T-cell (primary cell): ENCODE data around the gene SNX25. TPM values are rescaled to one million over a fixed set of nuclear protein-coding genes. Genes with fewer than 3 reads are reported as not detected.

ENCODE experiments used
- ATAC-seq, 4 experiments: fragments of 200-7000 bp in 3 of 4; fragments of 150-1000 bp in 1 of 4; cut with Tn5 transposase; replicated peaks in 1 of 4; 1 replicate in 3 of 4; 2 replicates in 1 of 4; pipeline ENCODE4 v1.10.0; 2021; ENCODE audit warnings: moderate library complexity in 3 of 4, mild to moderate bottlenecking in 2 of 4, moderate number of reproducible peaks in 1 of 4
- CTCF ChIA-PET, 2 donors: fragments of 300-600 bp; sonication (Branson Sonifier 250); formaldehyde crosslinking; loops; one replicate each; lab custom pipeline; 2022; ENCODE audit warnings: antibody characterized with exemption in 2 of 2; lab: Charles Lee
- POLR2A ChIA-PET, 2 donors: fragments of 300-600 bp; sonication (Branson Sonifier 250); formaldehyde crosslinking; loops; one replicate each; lab custom pipeline; 2022; ENCODE audit warnings: antibody characterized with exemption in 2 of 2; lab: Charles Lee
- DNase-seq, 35 experiments: peaks; one replicate each; pipeline versions ENCODE4 v3.0.0 to v3.0.0-alpha.2; 2013 to 2023
- H3K27ac ChIP-seq: one replicate; pipeline ENCODE4 v1.5.1; 2013; ENCODE audit warnings: low read length
- H3K27me3 ChIP-seq, 2 experiments: replicated peaks in 1 of 2; 1 replicate in 1 of 2; 2 replicates in 1 of 2; pipeline versions ENCODE4 v1.6.1 to v1.7.0; 2013; ENCODE audit warnings: low read length in 1 of 2, mixed read lengths in 1 of 2; ENCODE audit not compliant: control insufficient read depth in 2 of 2, insufficient read depth in 2 of 2; ENCODE audit errors: extremely low read depth in 1 of 2
- H3K36me3 ChIP-seq, 2 donors: 1 replicate in 1 of 2; 2 replicates in 1 of 2; pipeline versions ENCODE4 v1.6.1 to v1.7.0; 2013; ENCODE audit warnings: low read length in 1 of 2; ENCODE audit not compliant: control insufficient read depth in 2 of 2, insufficient read depth in 1 of 2; ENCODE audit errors: extremely low read depth in 1 of 2
- H3K4me1 ChIP-seq, 2 experiments: 1 replicate in 1 of 2; 2 replicates in 1 of 2; pipeline versions ENCODE4 v1.6.1 to v1.7.0; 2013; ENCODE audit warnings: low read length in 2 of 2, mixed read lengths in 1 of 2; ENCODE audit not compliant: insufficient read depth in 2 of 2, control insufficient read depth in 1 of 2; ENCODE audit errors: extremely low read depth in 1 of 2
- H3K4me3 ChIP-seq, 2 donors: 1 replicate in 1 of 2; 2 replicates in 1 of 2; pipeline versions ENCODE4 v1.5.1 to v1.7.0; 2013; ENCODE audit warnings: mild to moderate bottlenecking in 2 of 2, low read length in 1 of 2, moderate library complexity in 1 of 2; ENCODE audit not compliant: control insufficient read depth in 1 of 2; ENCODE audit errors: extremely low read depth in 1 of 2
- H3K9me3 ChIP-seq: 2 replicates; pipeline ENCODE4 v1.7.0; 2013
- H3K27ac Mint-ChIP-seq, 2 donors: one replicate each; pipeline ENCODE4 v1.8.0; 2020 to 2021; ENCODE audit warnings: mild to moderate bottlenecking in 2 of 2, mixed read lengths in 2 of 2
- H3K27me3 Mint-ChIP-seq, 2 donors: one replicate each; pipeline ENCODE4 v1.8.0; 2021 to 2022; ENCODE audit warnings: mixed read lengths in 2 of 2
- H3K36me3 Mint-ChIP-seq: one replicate; pipeline ENCODE4 v1.8.0; 2021; ENCODE audit warnings: mixed read lengths
- H3K4me1 Mint-ChIP-seq, 3 donors: one replicate each; pipeline ENCODE4 v1.8.0; 2020 to 2022; ENCODE audit warnings: mixed read lengths in 3 of 3, mild to moderate bottlenecking in 1 of 3
- H3K4me3 Mint-ChIP-seq, 3 donors: one replicate each; pipeline ENCODE4 v1.8.0; 2020 to 2022; ENCODE audit warnings: mild to moderate bottlenecking in 3 of 3, mixed read lengths in 3 of 3, moderate library complexity in 3 of 3
- H3K9me3 Mint-ChIP-seq, 3 donors: one replicate each; pipeline ENCODE4 v1.8.0; 2020 to 2022; ENCODE audit warnings: mixed read lengths in 3 of 3
- WGBS: methylation state at CpG from one replicate; pipeline ENCODE4 v1.1.5; 2013; ENCODE audit warnings: missing lambda C conversion rate; ENCODE audit not compliant: insufficient coverage; 5-methylcytosine and 5-hydroxymethylcytosine counted together
- total RNA-seq, 35 experiments: library from RNA in 6 of 35; stranded (reverse) in 6 of 35; fragments of 120-200 nt in 1 of 35; gene quantifications; one replicate each; pipeline versions ENCODE4 v1.2.1 to v1.2.4 and lab custom pipeline; 2013 to 2026

Gene SNX25
- total RNA-seq, 5 donors from 2014 or later (not counting 1 experiment from before 2014, with no cell fraction given), result 14.0 to 19.3 (median 16.4) TPM

GRCh38 chr4:185334326-185334725 is 124.9 kb downstream of the SNX25 start:
- Histone ChIP-seq H3K4me3 (no peak overlapping the region), H3K9me3 (no peaks in the 10 kb centered on the region), H3K36me3 (peaks cover 0 to 2% of the 10 kb centered on the region in 2 donors), H3K4me1 (no peaks in the 10 kb centered on the region), H3K27ac (no peak overlapping the region), H3K27me3 (no peaks in the 10 kb centered on the region)
- POLR2A ChIA-PET, result interaction anchor here in 1 of 2 donors (0.6 kb wide), 1 partner anchor 102 kb away, joined by 6 read pairs; no protein-coding TSS in a partner anchor
- ATAC-seq (no peak), DNase-seq (no peak)
- Mint-ChIP-seq H3K4me1 (peaks cover 0 to 4% (median 3%) of the 10 kb centered on the region in 3 donors), H3K4me3 (no peak overlapping the region), H3K27me3 (no peaks in the 10 kb centered on the region), H3K36me3 (peaks cover 60% of the 10 kb centered on the region), H3K9me3 (peaks cover 0 to 3% (median 0%) of the 10 kb centered on the region in 3 donors), H3K27ac (no peak overlapping the region)
- WGBS, result 100% methylated on average over 1 of the region's 4 CpGs
- CTCF ChIA-PET, result no interaction called here

GRCh38 chr4:185335579-185335978 is 126.2 kb downstream of the SNX25 start:
- Mint-ChIP-seq H3K27me3 (no peaks in the 10 kb centered on the region), H3K4me3 (no peak overlapping the region), H3K36me3 (peaks cover 59% of the 10 kb centered on the region), H3K27ac (no peak overlapping the region), H3K9me3 (peaks cover 0 to 3% (median 0%) of the 10 kb centered on the region in 3 donors), H3K4me1 (peaks cover 4 to 17% (median 15%) of the 10 kb centered on the region in 3 donors)
- Histone ChIP-seq H3K27me3 (no peaks in the 10 kb centered on the region), H3K36me3 (no peaks in the 10 kb centered on the region), H3K4me3 (no peak overlapping the region), H3K4me1 (peaks cover 0 to 6% of the 10 kb centered on the region in 2 experiments), H3K9me3 (no peaks in the 10 kb centered on the region), H3K27ac (no peak overlapping the region)
- POLR2A ChIA-PET, result no interaction called here
- ATAC-seq (no peak), DNase-seq (no peak)
- 83% methylated on average over 1 of the region's 1 CpG for WGBS
- CTCF ChIA-PET, result no interaction called here

GRCh38 chr4:185339941-185340340 is 130.5 kb downstream of the SNX25 start:
- peak in 1 of 4 experiments; percentile 66 for ATAC-seq
- POLR2A ChIA-PET, result no interaction called here
- WGBS, result 86% methylated on average over 1 of the region's 3 CpGs

GRCh38 chr4:185341377-185341776 is 132.0 kb downstream of the SNX25 start:
- peaks cover 14 to 15% of the 10 kb centered on the region in 2 experiments for H3K4me1 ChIP-seq
- DNase-seq (no peak), ATAC-seq (no peak)
- ChIA-PET CTCF (interaction anchor here in 1 of 2 donors (0.6 kb wide), 1 partner anchor 56 kb away, joined by 3 read pairs; no protein-coding TSS in a partner anchor), POLR2A (no interaction called here)
- no peaks in the 10 kb centered on the region for H3K27me3 ChIP-seq
- H3K27ac ChIP-seq, result no peak overlapping the region
- no peaks in the 10 kb centered on the region for H3K9me3 ChIP-seq
- Mint-ChIP-seq H3K4me3 (no peak overlapping the region), H3K9me3 (peaks cover 0 to 3% (median 0%) of the 10 kb centered on the region in 3 donors), H3K36me3 (peaks cover 50% of the 10 kb centered on the region), H3K4me1 (peaks cover 32 to 46% (median 45%) of the 10 kb centered on the region in 3 donors), H3K27ac (no peak overlapping the region), H3K27me3 (no peaks in the 10 kb centered on the region)
- 100% methylated on average over 1 of the region's 2 CpGs for WGBS
- H3K4me3 ChIP-seq, result no peak overlapping the region
- H3K36me3 ChIP-seq, result no peaks in the 10 kb centered on the region

More at GRCh38 chr4:185339941-185340340, 130.5 kb downstream of the SNX25 start:
- peak overlapping the region in 1 of 2 donors; percentile 24 for H3K27ac Mint-ChIP-seq
- Histone ChIP-seq H3K4me1 (peaks cover 7 to 10% of the 10 kb centered on the region in 2 experiments), H3K36me3 (no peaks in the 10 kb centered on the region), H3K9me3 (no peaks in the 10 kb centered on the region), H3K27ac (no peak overlapping the region), H3K4me3 (no peak overlapping the region), H3K27me3 (no peaks in the 10 kb centered on the region)
- H3K4me3 Mint-ChIP-seq, result no peak overlapping the region
- no peaks in the 10 kb centered on the region for H3K27me3 Mint-ChIP-seq
- CTCF ChIA-PET, result no interaction called here
- DNase-seq, result peak in 1 of 35 experiments; percentile 11
- H3K36me3 Mint-ChIP-seq, result peaks cover 60% of the 10 kb centered on the region
- H3K9me3 Mint-ChIP-seq, result peaks cover 0 to 3% (median 0%) of the 10 kb centered on the region in 3 donors
- peaks cover 27 to 41% (median 40%) of the 10 kb centered on the region in 3 donors for H3K4me1 Mint-ChIP-seq

- H3K4me1 Mint-ChIP-seq, result peaks cover 32 to 47% (median 46%) of the 10 kb centered on the region in 3 donors
- CTCF ChIA-PET, result interaction anchor here in 1 of 2 donors (0.6 kb wide), 1 partner anchor 88 kb away, joined by 3 read pairs; no protein-coding TSS in a partner anchor
- H3K27ac Mint-ChIP-seq, result no peak overlapping the region
- POLR2A ChIA-PET, result no interaction called here
- no peak for ATAC-seq
- Histone ChIP-seq H3K9me3 (no peaks in the 10 kb centered on the region), H3K36me3 (peaks cover 0 to 4% of the 10 kb centered on the region in 2 donors), H3K4me1 (peaks cover 14 to 15% of the 10 kb centered on the region in 2 experiments), H3K4me3 (no peak overlapping the region), H3K27ac (no peak overlapping the region), H3K27me3 (no peaks in the 10 kb centered on the region)
- H3K4me3 Mint-ChIP-seq, result no peak overlapping the region
- peaks cover 0 to 3% (median 0%) of the 10 kb centered on the region in 3 donors for H3K9me3 Mint-ChIP-seq
- H3K36me3 Mint-ChIP-seq, result peaks cover 48% of the 10 kb centered on the region
- no peak for DNase-seq
- H3K27me3 Mint-ChIP-seq, result no peaks in the 10 kb centered on the region
- WGBS, result 18% methylated on average over 2 of the region's 6 CpGs
Observed at GRCh38 chr4:185341841-185342240, 132.4 kb downstream of the SNX25 start.

GRCh38 chr4:185343726-185344581 is 134.6 kb downstream of the SNX25 start:
- Histone ChIP-seq H3K4me1 (peaks cover 14 to 15% of the 10 kb centered on the region in 2 experiments), H3K36me3 (peaks cover 0 to 6% of the 10 kb centered on the region in 2 donors), H3K9me3 (no peaks in the 10 kb centered on the region), H3K27ac (no peak overlapping the region), H3K27me3 (no peaks in the 10 kb centered on the region), H3K4me3 (no peak overlapping the region)
- WGBS, result 76% methylated on average over 7 of the region's 15 CpGs
- DNase-seq, result no peak
- Mint-ChIP-seq H3K27me3 (no peaks in the 10 kb centered on the region), H3K27ac (peak overlapping the region; percentile 41 to 48), H3K4me1 (peaks cover 32 to 48% (median 46%) of the 10 kb centered on the region in 3 donors), H3K36me3 (peaks cover 47% of the 10 kb centered on the region), H3K9me3 (no peaks in the 10 kb centered on the region), H3K4me3 (peak overlapping the region in 1 of 3 donors; percentile 8)
- ChIA-PET CTCF (no interaction called here), POLR2A (no interaction called here)
- ATAC-seq, result no peak
